Stimulated activated CD4-positive, alpha-beta T cell treated with anti-CD3 and anti-CD28 coated beads, Interleukin-2, amount 100 ng/mL, for 4 hours (primary cell): ENCODE measurements around the gene MLXIPL.
"Not testable (repeated sequence)": the region's sequence is repeated elsewhere in the genome, so short reads cannot be mapped to it uniquely, and the experiment has no call there.

Experiments
- DNase-seq: peaks from one replicate; pipeline ENCODE4 v3.0.0-alpha.2; 2020; ENCODE audit warnings: low read depth

Gene MLXIPL, protein sequence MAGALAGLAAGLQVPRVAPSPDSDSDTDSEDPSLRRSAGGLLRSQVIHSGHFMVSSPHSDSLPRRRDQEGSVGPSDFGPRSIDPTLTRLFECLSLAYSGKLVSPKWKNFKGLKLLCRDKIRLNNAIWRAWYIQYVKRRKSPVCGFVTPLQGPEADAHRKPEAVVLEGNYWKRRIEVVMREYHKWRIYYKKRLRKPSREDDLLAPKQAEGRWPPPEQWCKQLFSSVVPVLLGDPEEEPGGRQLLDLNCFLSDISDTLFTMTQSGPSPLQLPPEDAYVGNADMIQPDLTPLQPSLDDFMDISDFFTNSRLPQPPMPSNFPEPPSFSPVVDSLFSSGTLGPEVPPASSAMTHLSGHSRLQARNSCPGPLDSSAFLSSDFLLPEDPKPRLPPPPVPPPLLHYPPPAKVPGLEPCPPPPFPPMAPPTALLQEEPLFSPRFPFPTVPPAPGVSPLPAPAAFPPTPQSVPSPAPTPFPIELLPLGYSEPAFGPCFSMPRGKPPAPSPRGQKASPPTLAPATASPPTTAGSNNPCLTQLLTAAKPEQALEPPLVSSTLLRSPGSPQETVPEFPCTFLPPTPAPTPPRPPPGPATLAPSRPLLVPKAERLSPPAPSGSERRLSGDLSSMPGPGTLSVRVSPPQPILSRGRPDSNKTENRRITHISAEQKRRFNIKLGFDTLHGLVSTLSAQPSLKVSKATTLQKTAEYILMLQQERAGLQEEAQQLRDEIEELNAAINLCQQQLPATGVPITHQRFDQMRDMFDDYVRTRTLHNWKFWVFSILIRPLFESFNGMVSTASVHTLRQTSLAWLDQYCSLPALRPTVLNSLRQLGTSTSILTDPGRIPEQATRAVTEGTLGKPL

DNA sequence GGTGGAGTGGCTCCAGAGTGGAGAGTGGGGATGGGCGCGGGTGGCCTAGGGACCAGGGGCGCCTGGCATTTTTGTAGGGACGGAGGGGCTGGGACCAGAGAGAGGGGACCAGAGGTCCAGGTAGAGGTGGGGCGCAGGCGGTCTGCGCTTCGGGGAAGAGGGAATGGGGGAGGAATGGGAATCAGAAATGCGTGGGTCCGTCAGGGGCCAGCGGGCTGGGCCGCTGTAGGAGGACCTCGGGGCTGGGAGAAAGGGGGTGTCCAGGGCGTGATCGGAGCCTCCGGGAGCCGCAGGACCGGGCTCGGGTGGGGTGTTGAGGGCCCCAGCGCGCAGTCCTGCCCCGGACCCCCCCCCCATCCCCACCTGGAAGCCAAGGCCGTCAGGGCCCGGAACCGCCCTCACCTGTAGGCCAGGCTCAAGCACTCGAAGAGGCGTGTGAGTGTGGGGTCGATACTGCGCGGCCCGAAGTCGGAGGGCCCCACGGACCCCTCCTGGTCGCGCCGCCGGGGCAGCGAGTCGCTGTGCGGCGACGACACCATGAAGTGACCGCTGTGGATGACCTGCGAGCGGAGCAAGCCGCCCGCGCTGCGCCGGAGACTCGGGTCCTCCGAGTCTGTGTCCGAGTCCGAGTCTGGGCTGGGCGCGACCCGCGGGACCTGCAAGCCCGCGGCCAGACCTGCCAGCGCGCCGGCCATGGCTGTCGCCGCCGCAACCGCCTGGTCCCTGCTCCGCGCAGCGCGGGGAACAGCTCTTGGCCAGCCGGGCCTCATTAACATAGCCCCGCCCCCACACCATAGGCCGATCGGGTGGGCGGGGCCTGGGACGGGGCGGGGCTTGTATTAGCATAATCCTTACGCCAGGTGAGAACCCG is at the start of gene MLXIPL:
Gene MLXIPL (minus strand): TSS at position 725 of the 871 bp plus-strand sequence. CDS start 30 bp downstream, at position 695.
- peak; percentile 36 for DNase-seq

DNA sequence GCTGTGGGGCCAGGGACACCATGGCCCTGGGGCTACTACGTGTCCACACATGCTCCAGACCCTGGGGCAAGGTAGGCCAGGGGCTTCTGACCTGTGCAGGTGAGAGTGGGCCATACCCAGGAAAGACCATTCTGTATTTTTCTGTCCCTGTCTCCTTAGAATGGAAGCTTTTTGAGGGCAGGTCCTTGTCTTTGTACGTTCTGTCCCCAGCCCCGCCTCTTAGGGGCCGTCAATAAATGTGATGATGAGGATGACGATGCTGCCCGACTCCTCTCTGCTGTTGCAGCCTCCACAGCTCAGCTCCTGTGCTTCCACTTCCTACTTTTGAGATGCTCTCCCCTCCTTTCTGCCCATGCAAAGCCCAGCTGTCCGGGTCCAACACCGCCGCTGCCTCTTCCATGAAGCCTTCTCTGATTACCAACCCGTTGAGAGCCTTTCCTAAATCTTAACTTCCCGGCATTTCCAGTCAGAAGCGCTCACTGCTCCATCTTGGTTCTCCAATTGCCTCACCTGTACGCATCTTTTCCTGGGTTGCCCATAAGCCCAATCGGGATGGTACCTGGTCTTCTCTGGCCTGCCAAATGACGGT is 47.6 kb upstream of the MLXIPL start:
- no peak for DNase-seq

DNA sequence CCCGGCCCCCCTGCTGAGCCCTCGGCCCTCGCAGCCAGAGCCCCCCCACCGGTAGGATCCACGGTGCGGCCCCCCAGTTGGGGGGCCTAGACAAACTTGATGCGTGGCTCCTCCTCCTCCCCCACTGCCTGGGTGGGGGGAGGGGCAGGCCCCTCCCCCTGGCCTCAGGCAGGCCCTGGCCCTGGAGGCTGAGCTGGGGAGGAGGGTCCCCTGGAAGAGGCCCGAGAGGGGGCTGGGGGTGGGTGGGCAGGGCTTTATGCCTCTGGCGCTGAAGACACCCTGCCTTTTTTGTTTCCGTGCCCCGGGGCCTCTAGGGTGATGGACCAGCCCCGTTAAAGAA is 47.0 kb upstream of the MLXIPL start:
- no peak for DNase-seq

DNA sequence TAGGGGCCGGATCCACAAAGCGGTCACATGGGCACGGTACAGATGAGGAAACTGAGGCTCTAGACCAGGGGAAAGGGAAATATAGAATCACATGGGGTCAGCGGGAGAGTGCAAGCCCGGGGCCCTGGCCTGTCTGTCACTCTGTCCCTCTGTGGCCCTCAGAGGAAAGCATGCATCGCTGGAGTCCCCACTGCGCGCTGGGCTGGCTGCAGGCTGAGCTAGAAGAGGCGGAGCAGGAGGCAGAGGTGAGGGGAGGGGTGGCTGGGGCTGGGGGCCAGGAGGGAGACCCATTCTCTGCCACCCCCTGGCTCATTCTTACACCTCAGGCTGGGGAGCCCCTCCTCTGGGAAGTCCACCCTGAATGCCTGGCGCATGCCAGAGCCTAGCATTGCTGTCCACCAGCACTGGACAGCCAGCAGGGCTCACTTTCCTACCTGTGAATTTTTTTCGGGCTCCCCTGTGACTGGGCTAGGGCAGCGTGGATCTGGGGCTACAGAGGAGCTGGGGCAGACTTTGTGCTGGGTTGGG is 45.6 kb upstream of the MLXIPL start:
- no peak for DNase-seq

DNA sequence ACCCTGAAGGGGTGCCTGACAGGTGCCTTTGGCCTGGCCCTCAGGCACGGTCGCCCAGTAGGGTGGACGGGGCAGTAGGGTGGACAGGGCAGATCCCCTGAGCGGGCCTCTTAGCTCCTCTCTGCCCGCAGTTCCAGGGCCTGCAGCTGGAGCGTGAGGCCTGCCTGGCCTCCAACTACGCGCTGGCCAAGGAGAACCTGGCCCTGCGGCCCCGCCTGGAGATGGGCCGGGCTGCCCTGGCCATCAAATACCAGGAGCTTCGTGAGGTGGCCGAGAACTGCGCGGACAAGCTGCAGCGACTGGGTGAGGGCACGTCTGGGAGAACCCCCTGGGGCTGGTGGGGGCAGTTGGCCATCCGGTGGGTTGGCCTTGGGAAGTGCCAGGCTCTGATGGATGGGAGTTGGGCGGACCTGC is 45.0 kb upstream of the MLXIPL start:
- no peak for DNase-seq

DNA sequence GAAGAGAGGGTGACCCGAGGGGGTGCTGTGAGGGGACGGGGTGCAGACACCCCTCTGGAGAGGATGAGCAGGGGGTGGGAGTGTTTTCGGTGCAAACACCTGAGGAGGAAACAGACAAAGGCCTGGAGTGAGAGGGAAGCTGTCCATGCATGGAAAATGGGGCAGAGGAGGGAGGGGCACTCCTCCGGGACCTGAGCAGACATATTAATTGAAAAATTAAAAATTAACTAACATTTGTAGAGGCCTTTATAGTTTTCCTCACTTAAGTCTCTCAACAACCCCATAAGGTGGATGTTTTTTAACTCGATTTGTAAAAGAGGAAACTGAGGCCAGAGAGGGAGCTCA is 44.5 kb upstream of the MLXIPL start:
- no peak for DNase-seq

DNA sequence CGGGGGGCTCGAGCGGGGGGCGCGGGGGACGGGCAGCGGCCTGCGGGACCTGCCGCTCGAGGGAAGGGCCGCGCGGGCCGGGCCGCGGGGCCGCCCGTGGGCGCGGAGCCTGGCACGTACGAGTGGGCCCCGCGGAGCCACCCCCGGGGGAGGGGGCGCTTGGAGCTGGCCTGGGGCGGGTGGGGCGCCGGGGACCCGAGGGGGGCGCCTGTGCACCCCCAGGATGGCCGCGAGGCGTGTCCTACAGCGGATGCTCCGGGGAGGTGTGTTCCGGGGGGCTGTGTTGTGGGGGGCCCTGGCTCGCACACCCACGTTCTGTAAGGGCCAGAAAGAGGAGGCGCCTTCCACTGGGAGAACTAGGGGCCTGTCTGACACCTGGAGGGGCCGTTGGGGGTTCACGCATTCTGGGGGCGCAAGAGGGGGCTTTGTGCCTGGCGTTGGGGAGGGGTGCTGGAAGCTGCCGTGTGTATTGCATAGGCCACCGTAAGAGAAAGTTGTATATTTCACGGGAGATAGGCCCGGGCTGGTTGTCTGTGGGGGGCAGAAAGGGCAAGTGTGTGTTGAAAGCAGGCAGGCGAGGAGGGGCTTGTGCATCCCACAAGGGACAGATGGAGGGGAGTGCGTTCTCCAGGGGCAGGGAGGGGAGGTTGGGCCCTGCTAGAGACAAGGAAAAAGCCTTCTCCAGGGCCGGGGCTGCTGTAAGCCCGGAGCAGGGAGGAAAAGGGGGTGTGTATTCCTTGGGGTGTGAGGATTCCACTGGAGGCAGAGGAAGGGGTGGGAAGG is 44.0 kb upstream of the MLXIPL start:
- no peak for DNase-seq

DNA sequence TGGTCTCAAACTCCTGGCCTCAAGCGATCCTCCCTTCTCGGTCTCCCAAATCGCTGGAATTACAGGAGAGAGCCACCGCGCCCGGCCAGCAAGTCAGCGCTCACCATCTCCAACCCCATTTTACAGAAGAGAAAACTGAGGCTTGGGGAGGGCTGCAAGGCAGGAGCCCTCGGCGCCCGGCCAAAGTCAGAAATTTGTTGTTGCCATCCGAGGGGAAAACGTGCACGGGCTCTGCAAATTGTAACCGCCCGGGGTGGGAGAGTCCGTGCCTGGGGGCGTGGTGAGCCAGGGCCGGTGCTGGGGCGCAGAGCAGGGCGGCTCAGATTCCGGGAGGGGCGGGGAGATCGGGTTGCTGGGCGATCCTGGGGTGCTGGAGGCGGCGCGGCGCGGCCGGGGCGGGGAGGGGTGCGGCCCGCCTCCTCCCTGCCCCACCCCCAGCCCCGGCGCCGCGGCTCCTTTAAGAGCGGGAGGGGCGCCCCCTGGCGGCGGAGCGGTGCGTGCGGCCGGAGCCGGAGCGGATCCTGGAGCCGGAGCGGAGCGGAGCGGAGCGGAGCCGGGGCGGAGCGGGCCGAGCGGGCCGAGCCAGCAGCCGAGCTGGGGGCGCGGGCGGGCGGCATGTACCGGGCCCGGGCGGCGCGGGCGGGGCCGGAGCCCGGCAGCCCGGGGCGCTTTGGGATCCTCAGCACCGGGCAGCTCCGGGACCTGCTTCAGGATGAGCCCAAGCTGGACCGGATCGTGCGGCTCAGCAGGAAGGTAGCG is 43.2 kb upstream of the MLXIPL start, which contains the start of gene VPS37D:
Gene VPS37D (plus strand): TSS at position 488 of the 759 bp plus-strand sequence. CDS start 128 bp downstream, at position 616.
- DNase-seq: peak; percentile 86

DNA sequence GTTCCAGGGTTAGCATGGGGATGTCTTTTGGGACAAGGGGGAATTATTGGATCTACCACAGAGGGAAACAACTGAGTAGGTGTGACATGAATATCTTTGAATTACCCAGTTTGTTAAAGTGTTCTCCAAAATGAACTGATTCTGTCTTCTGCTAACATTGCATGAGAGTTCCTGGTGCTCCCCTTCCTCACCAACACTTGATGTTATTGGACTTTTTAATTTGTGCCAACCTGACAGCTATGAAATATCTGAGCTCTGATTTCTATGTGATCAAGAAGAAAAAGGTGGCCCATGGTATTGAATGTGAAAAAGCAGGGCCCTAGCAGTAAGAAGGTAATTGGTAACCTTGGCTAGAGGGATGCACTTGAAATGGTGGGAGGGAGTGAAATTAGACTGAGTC is 38.7 kb upstream of the MLXIPL start:
- DNase-seq: no peak

DNA sequence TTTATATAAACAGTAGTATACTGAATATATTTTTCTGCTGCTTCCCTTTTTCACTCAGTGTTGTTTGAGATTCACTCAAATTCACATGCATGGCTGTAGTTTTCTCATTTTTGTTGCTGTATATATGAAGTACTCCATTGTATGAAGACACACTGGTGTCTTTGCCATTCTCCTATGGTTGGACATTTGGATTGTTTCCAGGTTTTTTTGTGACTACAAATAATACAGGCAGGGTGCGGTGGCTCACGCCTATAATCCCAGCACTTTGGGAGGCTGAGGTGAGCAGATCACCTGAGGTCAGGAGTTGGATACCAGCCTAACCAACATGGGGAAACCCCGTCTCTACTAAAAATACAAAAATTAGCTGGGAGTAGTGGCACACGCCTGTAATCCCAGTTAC is 36.3 kb upstream of the MLXIPL start:
- DNase-seq: not testable (repeated sequence)

DNA sequence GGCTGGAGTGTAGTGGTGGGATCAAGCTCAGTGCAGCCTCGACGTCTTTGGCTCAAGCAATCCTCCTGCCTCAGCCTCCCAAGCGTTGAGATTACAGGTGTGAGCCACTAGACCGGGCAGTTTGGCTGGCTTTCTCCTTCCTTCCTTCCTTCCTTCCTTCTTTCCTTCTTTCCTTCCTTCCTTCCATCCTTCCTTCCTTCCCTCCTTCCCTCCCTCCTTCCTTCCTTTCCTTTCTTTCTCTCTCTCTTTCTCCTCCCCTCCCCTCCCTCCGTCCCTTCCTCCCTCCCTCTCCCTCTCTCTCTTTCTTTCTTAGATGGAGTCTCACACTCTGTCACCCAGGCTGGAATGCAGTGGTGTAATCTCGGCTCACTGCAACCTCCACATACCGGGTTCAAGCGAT is 35.7 kb upstream of the MLXIPL start:
- DNase-seq: no peak

DNA sequence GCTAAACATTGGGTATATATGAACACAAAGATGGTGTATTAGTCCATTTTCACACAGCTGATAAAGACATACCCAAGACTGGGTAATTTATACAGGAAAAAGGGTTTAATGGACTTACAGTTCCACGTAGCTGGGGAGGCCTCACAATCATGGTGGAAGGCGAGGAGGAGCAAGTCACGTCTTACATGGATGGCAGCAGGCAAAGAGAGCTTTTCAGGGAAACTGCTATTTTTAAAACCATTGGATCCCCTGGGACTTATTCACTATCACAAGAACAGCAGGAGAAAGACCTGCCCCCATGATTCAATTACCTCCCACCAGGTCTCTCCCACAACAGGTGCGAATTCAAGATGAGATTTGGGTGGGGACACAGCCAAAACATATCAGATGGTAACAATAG is 31.0 kb upstream of the MLXIPL start:
- not testable (repeated sequence) for DNase-seq

DNA sequence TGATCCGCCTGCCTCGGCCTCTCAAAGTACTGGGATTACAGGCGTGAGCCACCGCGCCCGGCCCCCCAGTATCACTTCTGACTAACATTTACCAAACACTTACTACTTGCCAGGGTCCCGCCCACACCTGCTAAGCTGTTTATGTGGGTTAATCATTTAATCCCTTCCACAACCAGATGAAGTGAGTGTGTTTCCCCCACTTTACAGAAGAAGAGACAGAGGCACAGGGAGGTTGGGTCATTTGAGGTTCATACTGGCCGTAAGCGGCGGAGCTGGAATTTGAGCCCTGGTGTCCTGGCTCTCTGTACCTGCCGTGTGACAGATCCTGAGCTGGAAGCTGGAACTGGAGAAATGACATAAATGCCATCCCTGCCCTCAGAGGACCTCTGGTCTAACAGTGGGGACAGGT is 28.2 kb upstream of the MLXIPL start:
- DNase-seq: no peak

DNA sequence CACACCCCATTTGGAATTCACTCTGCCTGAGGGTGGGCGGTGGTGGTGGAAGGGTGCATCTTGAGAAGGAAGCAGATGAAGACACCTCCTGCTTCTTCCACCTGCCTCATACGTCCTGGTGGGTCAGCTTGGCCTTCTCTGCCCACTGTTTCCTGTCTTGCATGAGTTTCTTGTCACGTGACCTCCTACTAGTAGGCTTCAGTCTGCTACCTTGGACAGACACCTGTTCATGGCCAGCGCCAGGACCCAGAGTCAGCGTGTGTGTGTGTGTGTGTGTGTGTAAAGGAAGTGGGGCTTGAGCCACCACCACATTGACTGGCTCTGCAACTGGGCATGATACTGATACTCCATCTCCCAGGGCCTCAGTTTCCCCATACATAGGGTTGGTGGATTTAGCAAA is 26.2 kb upstream of the MLXIPL start:
- DNase-seq: no peak

DNA sequence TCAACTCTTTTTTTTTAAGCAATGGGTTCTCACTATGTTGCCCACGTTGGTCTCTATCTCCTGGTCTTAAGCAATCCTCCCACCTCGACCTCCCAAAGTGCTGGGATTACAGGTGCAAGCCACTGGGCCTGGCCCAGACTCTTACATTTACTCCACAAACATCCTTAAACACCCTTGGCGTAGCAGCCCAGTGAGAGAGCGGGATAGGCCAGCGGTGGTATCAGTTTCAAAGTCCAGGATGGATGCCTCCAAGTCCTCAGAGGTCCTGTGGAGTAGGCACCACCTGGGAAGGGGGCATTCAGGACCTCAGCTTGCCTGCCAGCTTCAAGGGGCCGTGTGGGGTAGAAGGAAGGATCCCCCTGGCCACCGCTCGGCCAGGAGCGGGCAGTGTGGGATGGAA is 25.3 kb upstream of the MLXIPL start:
- no peak for DNase-seq

DNA sequence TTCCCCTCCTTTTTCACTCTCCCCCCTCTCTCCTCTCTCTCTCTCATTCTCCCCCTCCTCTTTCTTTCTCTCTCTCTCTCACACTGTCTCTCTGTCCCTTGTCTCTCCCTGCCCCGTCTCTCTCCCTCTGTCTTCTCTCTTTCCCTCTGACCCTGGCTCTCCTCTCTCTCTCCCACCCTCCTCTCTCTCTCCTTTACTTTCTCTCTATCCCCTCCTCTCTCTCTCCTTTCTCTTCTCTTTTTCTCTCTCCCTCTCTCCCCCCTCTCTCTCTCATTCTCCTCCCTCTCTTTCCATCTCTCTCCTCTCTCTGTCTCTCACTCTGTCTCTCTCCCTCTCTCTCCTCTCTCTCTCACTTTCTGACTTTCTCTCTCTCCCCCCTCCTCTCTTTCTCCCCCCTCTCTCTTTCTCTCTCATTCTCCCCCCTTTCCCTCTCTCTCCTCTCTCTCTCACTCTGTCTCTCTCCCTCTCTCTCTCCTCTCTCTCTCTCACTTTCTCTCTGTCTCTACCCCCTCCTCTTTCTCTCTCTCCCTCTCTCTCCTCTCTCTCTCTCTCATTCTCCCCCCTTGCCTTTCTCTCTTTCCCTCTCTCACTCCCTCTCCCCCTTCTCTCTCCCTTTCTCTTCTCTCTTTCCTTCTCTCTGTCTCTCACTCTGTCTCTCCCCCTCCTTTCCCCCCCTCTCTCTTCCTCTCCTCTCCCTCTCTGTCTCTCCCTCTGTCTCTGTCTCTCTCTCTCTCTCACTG is 24.4 kb upstream of the MLXIPL start:
- DNase-seq: no peak

DNA sequence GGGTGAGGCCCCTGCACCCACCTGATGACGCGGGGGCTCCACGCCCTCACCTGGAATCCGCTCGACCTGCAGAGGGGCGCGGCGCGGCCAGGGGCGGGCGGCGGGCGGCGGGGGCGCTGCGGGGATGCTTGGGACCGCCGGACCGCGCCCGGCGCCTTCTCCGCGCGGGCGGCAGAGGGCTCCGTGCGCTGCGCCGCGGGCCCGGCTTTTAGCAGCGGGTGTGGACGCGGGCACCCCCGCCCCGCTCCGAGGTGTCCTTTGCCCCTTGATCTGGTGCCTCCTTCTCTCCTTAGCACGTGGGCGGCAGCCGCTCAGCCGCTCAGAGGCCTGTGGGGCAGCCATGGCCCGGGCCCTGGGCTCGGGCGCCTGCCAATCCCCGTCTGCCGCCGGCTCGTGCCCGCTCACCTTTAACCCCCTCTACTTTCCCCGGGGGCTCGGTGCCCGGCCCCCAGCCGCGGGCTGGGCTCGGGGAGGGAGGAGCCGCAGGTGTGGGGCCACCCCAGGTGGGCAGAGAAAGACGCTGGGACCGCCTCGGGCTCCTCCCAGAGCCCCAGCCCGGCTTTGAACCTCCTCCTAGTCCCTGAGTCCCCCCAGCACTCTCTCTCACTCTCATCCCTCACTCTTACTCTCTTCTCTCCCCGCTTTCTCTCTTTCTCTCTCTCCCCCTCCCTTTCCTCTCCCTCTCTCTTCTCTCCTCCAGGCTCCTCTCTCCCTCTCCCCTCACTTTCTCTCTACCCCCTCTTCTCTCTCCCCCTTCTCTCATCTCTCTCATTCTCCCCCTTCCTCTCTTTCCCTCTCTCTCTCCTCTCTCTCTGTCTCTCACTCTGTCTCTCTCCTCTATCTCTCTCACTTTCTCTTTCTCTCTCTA is 23.6 kb upstream of the MLXIPL start:
- DNase-seq: no peak
